ENCODE measurements around the gene C1S.

- TF ChIP-seq CTCF (IDR thresholded peaks at IDR 0.05): no peak
- no peak for TF ChIP-seq POLR2A (IDR thresholded peaks at IDR 0.05)
Observed at GRCh38 chr12:7092986-7093460, 32.5 kb downstream of the C1S start.
